Neural progenitor cell (in vitro differentiated cells): ENCODE measurements around the gene F10.

Experiments
- EZH2 ChIP-seq: fragments of 200-600 bp; sonication (generic); IDR thresholded peaks from 2 replicates; pipeline ENCODE4 v1.6.1; 2017; ENCODE audit warnings: antibody characterized with exemption, mild to moderate bottlenecking, moderate library complexity
- TF ChIP-seq, protein P1 (sequence below): fragments of 200-600 bp; sonication (generic); IDR thresholded peaks from 2 replicates; pipeline ENCODE4 v1.5.1; 2017; ENCODE audit warnings: antibody characterized with exemption, mild to moderate bottlenecking

DNA sequence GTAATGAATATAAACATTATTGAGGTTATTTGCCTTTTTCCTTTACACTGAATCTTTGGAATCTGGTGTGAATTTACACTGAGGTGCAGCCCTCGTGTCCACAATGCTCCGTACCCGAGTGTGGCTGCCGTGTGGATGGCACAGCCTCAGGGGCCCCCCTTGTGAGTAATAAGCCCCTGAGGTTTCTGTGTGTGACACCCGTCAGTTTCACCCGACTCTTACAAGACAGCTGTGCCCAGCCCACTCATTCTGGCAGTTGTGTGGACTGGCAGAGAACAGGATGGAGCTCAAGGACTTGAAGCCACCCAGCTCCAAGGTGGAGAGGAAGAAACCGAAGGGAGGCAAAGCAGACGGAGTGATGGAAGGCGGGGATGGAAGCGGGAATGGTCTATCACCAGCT, 43.7 kb downstream of the F10 start:
- TF ChIP-seq, protein P1, sequence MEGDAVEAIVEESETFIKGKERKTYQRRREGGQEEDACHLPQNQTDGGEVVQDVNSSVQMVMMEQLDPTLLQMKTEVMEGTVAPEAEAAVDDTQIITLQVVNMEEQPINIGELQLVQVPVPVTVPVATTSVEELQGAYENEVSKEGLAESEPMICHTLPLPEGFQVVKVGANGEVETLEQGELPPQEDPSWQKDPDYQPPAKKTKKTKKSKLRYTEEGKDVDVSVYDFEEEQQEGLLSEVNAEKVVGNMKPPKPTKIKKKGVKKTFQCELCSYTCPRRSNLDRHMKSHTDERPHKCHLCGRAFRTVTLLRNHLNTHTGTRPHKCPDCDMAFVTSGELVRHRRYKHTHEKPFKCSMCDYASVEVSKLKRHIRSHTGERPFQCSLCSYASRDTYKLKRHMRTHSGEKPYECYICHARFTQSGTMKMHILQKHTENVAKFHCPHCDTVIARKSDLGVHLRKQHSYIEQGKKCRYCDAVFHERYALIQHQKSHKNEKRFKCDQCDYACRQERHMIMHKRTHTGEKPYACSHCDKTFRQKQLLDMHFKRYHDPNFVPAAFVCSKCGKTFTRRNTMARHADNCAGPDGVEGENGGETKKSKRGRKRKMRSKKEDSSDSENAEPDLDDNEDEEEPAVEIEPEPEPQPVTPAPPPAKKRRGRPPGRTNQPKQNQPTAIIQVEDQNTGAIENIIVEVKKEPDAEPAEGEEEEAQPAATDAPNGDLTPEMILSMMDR = no peak
- TF ChIP-seq EZH2 = no peak
